Cardiac muscle cell (in vitro differentiated cells and primary cell): Measurements from ENCODE around the gene STK36. TPM values are rescaled to one million over a fixed set of nuclear protein-coding genes. Genes with fewer than 3 reads are reported as not detected.

ENCODE experiments used
- DNase-seq, 2 donors: peaks; one replicate each; pipeline versions ENCODE4 v3.0.0 to v3.0.0-alpha.2; 2010 to 2017; ENCODE audit warnings: low read depth in 1 of 2, low spot score in 1 of 2
- H3K27ac ChIP-seq: fragments of 200-600 bp; sonication (generic); 2 replicates; pipeline ENCODE4 v1.5.1; 2016
- H3K27me3 ChIP-seq: fragments of 200-600 bp; sonication (generic); 2 replicates; pipeline ENCODE4 v1.6.0; 2016; ENCODE audit warnings: control low read depth
- H3K36me3 ChIP-seq: fragments of 200-600 bp; sonication (generic); 2 replicates; pipeline ENCODE4 v1.5.1; 2016; ENCODE audit warnings: control low read depth
- H3K4me1 ChIP-seq: fragments of 200-600 bp; sonication (generic); 2 replicates; pipeline ENCODE4 v1.8.1; 2017; ENCODE audit warnings: low read depth, mild to moderate bottlenecking, mixed run types
- H3K4me3 ChIP-seq: fragments of 200-600 bp; sonication (generic); 2 replicates; pipeline ENCODE4 v1.5.1; 2016; ENCODE audit warnings: mild to moderate bottlenecking
- H3K9me3 ChIP-seq: fragments of 200-600 bp; sonication (generic); 2 replicates; pipeline ENCODE4 v1.5.1; 2017; ENCODE audit warnings: low read depth, mild to moderate bottlenecking, control low read depth
- CTCF ChIP-seq: IDR thresholded peaks from 2 replicates; pipeline ENCODE4 v1.5.1; 2012; ENCODE audit warnings: low read depth, mild to moderate bottlenecking, low read length
- polyA plus RNA-seq: library from polyadenylated mRNA; unstranded; fragments of >200 nt; fragmentation: Nextera tagmentation; extraction: Ambion mirVana; gene quantifications from 2 replicates; pipeline ENCODE4 v1.2.1, GENCODE V29; 2016
- total RNA-seq: library from RNA; depleted of rRNA; stranded (reverse); fragments of >200 nt; gene quantifications from 2 replicates; pipeline ENCODE4 v1.2.3, GENCODE V29; 2016

STK36 gene
- total and polyA plus RNA-seq, 2 experiments from 2014 or later: 56.2 to 63.5 TPM

DNA sequence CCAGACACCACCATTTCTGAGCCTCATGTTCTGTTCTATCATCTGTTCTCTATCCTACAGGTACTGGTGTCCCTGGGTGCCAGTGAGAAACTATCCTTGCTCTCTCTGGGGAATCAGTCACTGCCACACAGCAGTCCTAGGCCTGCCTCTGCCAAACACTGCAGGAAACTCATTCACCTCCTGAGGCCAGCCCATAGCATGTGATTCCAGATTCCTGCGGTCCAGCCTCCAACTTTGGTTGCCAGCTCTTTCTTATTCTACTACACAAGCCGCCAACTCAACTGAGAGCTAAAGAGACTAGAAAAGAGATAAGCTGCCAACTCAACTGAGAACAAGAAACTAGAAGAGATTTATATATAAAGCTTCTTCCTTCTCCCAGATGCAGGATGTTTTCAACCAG lies 29.9 kb downstream of the STK36 start:
- Histone ChIP-seq H3K36me3 (peaks cover 16% of the 10 kb centered on the region), H3K27ac (no peak overlapping the region), H3K9me3 (no peaks in the 10 kb centered on the region), H3K4me1 (no peaks in the 10 kb centered on the region), H3K4me3 (no peak overlapping the region), H3K27me3 (no peaks in the 10 kb centered on the region)
- no peak for TF ChIP-seq CTCF
- DNase-seq: no peak

DNA sequence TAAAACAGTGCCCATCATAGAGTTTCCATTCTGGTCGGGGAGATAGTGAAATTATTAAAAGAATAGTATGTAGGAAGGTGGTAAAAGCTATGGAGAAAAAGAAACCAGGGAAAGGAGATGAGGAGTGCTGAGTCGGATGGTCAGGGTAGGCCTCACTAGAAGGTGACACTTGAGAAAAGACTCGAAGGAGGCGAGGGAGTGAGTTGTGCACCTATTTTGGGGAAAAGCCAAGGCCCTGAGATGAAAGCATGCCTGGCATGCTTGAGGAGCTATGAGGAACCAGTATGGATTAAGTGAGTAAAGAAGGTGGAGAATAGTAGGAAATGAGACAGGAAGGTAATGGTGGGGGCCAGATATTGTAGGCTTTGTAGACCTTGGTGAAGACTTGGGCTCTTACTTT lies 31.5 kb downstream of the STK36 start:
- no peak overlapping the region for H3K4me3 ChIP-seq
- no peak for DNase-seq
- H3K27me3 ChIP-seq: no peaks in the 10 kb centered on the region
- H3K27ac ChIP-seq: no peak overlapping the region
- TF ChIP-seq CTCF: no peak
- peaks cover 16% of the 10 kb centered on the region for H3K36me3 ChIP-seq
- H3K4me1 ChIP-seq: no peaks in the 10 kb centered on the region
- H3K9me3 ChIP-seq: no peaks in the 10 kb centered on the region

GRCh38 chr2:218708086-218708485 lies 36.2 kb downstream of the STK36 start:
- H3K4me1 ChIP-seq: peaks cover 5% of the 10 kb centered on the region

DNA sequence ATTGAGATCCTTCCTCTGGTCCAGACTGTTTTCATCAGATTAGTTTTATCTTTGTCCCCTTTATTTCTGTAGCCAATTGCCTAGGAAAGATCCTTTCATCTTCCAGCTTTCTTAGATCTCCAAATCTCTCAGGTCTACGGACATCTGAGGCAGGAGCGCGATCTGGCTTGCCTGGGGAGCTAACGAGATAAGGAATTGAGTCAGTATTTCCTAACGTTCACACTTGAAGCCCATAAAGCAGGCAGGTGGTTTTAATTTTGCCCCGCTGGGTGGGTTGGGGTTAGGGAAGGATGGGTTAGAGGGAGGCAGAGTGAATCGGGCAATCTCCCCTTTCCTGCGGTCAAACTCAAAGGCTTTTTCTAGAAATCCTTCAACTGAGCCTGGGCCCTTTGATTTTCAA lies 38.0 kb downstream of the STK36 start:
- Histone ChIP-seq H3K36me3 (no peaks in the 10 kb centered on the region), H3K4me1 (peaks cover 5% of the 10 kb centered on the region), H3K4me3 (no peak overlapping the region), H3K27me3 (no peaks in the 10 kb centered on the region), H3K9me3 (no peaks in the 10 kb centered on the region), H3K27ac (no peak overlapping the region)
- no peak for DNase-seq
- no peak for TF ChIP-seq CTCF

More at GRCh38 chr2:218708086-218708485, 36.2 kb downstream of the STK36 start:
- no peak for DNase-seq
- Histone ChIP-seq H3K27me3 (no peaks in the 10 kb centered on the region), H3K36me3 (no peaks in the 10 kb centered on the region), H3K27ac (no peak overlapping the region), H3K4me3 (no peak overlapping the region), H3K9me3 (no peaks in the 10 kb centered on the region)
- TF ChIP-seq CTCF: no peak

GRCh38 chr2:218710334-218710686 lies 38.4 kb downstream of the STK36 start:
- no peaks in the 10 kb centered on the region for H3K9me3 ChIP-seq
- no peak overlapping the region for H3K27ac ChIP-seq
- no peak for DNase-seq
- H3K36me3 ChIP-seq: no peaks in the 10 kb centered on the region
- peak overlapping the region; percentile 88 for H3K4me3 ChIP-seq
- H3K27me3 ChIP-seq: no peaks in the 10 kb centered on the region
- TF ChIP-seq CTCF: no peak
- peaks cover 5% of the 10 kb centered on the region for H3K4me1 ChIP-seq
